GM19035 (cell line): Measurements from ENCODE around the gene ACTN1.
"Not testable (repeated sequence)": the region's sequence is repeated elsewhere in the genome, so short reads cannot be mapped to it uniquely, and the experiment has no call there.

Experiments
- ATAC-seq: cut with Tn5 transposase; IDR thresholded peaks from one replicate; pipeline ENCODE4 v1.9.1; 2021; ENCODE audit not compliant: unreplicated experiment

The ACTN1 gene

GRCh38 chr14:68986926-68987652 lies 8.0 kb upstream of the ACTN1 start:
- ATAC-seq: no peak

GRCh38 chr14:68986225-68986624 lies 7.1 kb upstream of the ACTN1 start:
- ATAC-seq: no peak

GRCh38 chr14:68984686-68985085 lies 5.6 kb upstream of the ACTN1 start:
- ATAC-seq: no peak

GRCh38 chr14:68983191-68983590 lies 4.1 kb upstream of the ACTN1 start:
- ATAC-seq: no peak

- no peak for ATAC-seq
Measured at GRCh38 chr14:68982581-68982980, 3.5 kb upstream of the ACTN1 start.

GRCh38 chr14:68981539-68981976 lies 2.5 kb upstream of the ACTN1 start:
- ATAC-seq: no peak

GRCh38 chr14:68981139-68981538 lies 2.0 kb upstream of the ACTN1 start:
- ATAC-seq: no peak

- no peak for ATAC-seq
Measured at GRCh38 chr14:68979722-68980451, 785 bp upstream of the ACTN1 start.

- ATAC-seq: no peak
Measured at GRCh38 chr14:68978172-68978911, 760 bp downstream of the ACTN1 start.

GRCh38 chr14:68977718-68978171 lies 1.4 kb downstream of the ACTN1 start:
- ATAC-seq: no peak

- ATAC-seq: no peak
Measured at GRCh38 chr14:68977180-68977717, 1.9 kb downstream of the ACTN1 start.

- ATAC-seq: no peak
Measured at GRCh38 chr14:68976160-68977067, 2.7 kb downstream of the ACTN1 start.

- ATAC-seq: no peak
Measured at GRCh38 chr14:68975667-68976066, 3.4 kb downstream of the ACTN1 start.

- ATAC-seq: no peak
Measured at GRCh38 chr14:68974759-68975347, 4.2 kb downstream of the ACTN1 start.

GRCh38 chr14:68973639-68974038 lies 5.5 kb downstream of the ACTN1 start:
- ATAC-seq: no peak

- ATAC-seq: not testable (repeated sequence)
Measured at GRCh38 chr14:68973219-68973565, 5.9 kb downstream of the ACTN1 start.

- no peak for ATAC-seq
Measured at GRCh38 chr14:68972507-68973218, 6.4 kb downstream of the ACTN1 start.

- ATAC-seq: no peak
Measured at GRCh38 chr14:68971411-68972035, 7.6 kb downstream of the ACTN1 start.

GRCh38 chr14:68970736-68971135 lies 8.4 kb downstream of the ACTN1 start:
- no peak for ATAC-seq
